Breast epithelium (tissue), 3 donors: ENCODE data around the gene STARD3NL.

Experiments
- POLR2A ChIP-seq: fragments of 450-650 bp; IDR thresholded peaks from one replicate; pipeline ENCODE4 v1.6.1; 2016; ENCODE audit warnings: antibody characterized with exemption, mild to moderate bottlenecking, moderate library complexity
- TF ChIP-seq, protein P1 (sequence below), 3 donors: fragments of 450-650 bp; IDR thresholded peaks; one replicate each; pipeline ENCODE4 v1.5.1; 2016 to 2017; ENCODE audit warnings: antibody characterized with exemption in 3 of 3, mild to moderate bottlenecking in 3 of 3, moderate library complexity in 3 of 3

DNA sequence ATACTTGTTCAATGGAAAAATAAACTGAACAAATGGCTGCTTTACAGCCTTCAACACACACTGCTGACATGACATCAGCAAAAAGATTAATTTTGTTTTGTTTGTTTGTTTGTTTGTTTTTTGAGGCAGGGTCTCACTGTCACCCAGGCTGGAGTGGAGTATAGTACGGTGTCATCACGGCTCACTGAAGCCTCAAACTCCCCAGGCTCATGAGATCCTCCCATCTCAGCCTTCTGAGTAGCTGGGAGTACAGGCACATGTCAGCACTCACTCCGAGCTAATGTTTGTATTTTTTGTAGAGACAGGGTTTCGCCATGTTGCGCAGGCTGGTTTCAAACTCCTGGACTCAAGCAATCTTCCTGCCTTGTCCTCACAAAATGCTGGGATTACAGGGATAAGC, 84.5 kb downstream of the STARD3NL start:
- TF ChIP-seq, protein P1, sequence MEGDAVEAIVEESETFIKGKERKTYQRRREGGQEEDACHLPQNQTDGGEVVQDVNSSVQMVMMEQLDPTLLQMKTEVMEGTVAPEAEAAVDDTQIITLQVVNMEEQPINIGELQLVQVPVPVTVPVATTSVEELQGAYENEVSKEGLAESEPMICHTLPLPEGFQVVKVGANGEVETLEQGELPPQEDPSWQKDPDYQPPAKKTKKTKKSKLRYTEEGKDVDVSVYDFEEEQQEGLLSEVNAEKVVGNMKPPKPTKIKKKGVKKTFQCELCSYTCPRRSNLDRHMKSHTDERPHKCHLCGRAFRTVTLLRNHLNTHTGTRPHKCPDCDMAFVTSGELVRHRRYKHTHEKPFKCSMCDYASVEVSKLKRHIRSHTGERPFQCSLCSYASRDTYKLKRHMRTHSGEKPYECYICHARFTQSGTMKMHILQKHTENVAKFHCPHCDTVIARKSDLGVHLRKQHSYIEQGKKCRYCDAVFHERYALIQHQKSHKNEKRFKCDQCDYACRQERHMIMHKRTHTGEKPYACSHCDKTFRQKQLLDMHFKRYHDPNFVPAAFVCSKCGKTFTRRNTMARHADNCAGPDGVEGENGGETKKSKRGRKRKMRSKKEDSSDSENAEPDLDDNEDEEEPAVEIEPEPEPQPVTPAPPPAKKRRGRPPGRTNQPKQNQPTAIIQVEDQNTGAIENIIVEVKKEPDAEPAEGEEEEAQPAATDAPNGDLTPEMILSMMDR (IDR thresholded peaks at IDR 0.05), result no peak
- TF ChIP-seq POLR2A, result no peak
